PFSK-1 (cell line): ENCODE data around the gene ZNF385D.

Experiments
- FOXP2 ChIP-seq: optimal IDR thresholded peaks from 2 replicates; pipeline ENCODE3; 2011; ENCODE audit warnings: borderline replicate concordance, control low read depth, inconsistent platforms; ENCODE audit not compliant: insufficient read depth; ENCODE audit errors: extremely low read length, extremely low read depth
- POLR2AphosphoS5 ChIP-seq: IDR thresholded peaks from 2 replicates; pipeline ENCODE4 v1.6.1; 2012; ENCODE audit warnings: low read depth, mild to moderate bottlenecking, control low read depth, low read length, moderate library complexity
- REST ChIP-seq, 2 experiments: IDR thresholded peaks; 2 replicates each; pipeline versions ENCODE4 v1.6.1 to v1.8.0; 2011 to 2012; ENCODE audit warnings: low read depth in 2 of 2, low read length in 2 of 2, control low read depth in 1 of 2, inconsistent platforms in 1 of 2, mild to moderate bottlenecking in 1 of 2, moderate library complexity in 1 of 2; ENCODE audit not compliant: insufficient read depth in 1 of 2
- SIN3A ChIP-seq: IDR thresholded peaks from 2 replicates; pipeline ENCODE4 v1.6.1; 2012; ENCODE audit warnings: mild to moderate bottlenecking, low read length, moderate library complexity, borderline replicate concordance; ENCODE audit not compliant: insufficient read depth
- TAF1 ChIP-seq: IDR thresholded peaks from 2 replicates; pipeline ENCODE4 v1.6.1; 2012; ENCODE audit warnings: low read length, control low read depth, borderline replicate concordance; ENCODE audit not compliant: insufficient read depth

Gene ZNF385D

DNA sequence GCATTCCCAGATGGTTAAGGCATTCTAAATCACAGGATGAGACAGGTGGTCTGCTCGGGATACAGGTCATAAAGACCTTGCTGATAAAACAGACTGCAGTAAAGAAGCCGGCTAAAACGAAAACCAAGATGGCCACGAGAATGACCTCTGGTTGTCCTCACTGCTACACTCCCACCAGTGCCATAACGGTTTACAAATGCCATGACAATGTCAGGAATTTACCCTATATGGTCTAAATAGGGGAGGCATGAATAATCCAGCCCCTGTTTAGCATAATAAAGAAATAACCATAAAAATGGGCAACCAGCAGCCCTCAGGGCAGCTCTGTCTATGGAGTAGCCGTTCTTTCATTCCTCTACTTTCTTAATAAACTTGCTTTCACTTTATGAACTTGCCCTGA, 151.1 kb downstream of the ZNF385D start:
- TF ChIP-seq POLR2AphosphoS5 = no peak
- TF ChIP-seq REST (IDR thresholded peaks at IDR 0.05; ENCODE audit: insufficient read depth in 1 of 2, low read depth in 2 of 2, low read length in 2 of 2) = no peak
- TF ChIP-seq SIN3A = no peak
- TF ChIP-seq FOXP2 = no peak
- no peak for TF ChIP-seq TAF1

DNA sequence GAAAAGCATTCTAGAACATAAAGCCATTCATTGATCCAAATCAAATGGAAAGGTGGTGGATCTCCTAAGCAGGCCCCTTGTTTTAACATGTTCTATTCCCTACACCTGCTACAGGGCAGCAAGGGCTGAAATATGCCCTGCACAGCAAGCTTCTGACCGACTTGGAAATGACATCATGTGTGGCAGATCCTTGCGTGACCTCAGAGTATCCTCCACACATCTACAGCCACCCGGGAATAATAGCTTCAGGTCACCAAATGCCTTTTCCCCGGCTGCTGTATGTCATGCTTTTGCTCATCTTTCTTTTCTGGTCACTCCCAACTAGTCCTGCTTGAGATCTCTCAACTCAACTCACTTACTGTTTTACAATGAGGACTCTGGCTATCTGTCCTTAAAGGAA, 158.2 kb downstream of the ZNF385D start:
- no peak for TF ChIP-seq SIN3A
- TF ChIP-seq POLR2AphosphoS5 = no peak
- TF ChIP-seq FOXP2 = no peak
- TF ChIP-seq TAF1 = no peak
- no peak for TF ChIP-seq REST (IDR thresholded peaks at IDR 0.05; ENCODE audit: insufficient read depth in 1 of 2, low read depth in 2 of 2, low read length in 2 of 2)

- no peak for TF ChIP-seq TAF1
- TF ChIP-seq POLR2AphosphoS5 = no peak
- no peak for TF ChIP-seq SIN3A
- TF ChIP-seq REST (IDR thresholded peaks at IDR 0.05; ENCODE audit: insufficient read depth in 1 of 2, low read depth in 2 of 2, low read length in 2 of 2) = no peak
- no peak for TF ChIP-seq FOXP2
Measured at GRCh38 chr3:21587894-21588293, 163.1 kb downstream of the ZNF385D start.

DNA sequence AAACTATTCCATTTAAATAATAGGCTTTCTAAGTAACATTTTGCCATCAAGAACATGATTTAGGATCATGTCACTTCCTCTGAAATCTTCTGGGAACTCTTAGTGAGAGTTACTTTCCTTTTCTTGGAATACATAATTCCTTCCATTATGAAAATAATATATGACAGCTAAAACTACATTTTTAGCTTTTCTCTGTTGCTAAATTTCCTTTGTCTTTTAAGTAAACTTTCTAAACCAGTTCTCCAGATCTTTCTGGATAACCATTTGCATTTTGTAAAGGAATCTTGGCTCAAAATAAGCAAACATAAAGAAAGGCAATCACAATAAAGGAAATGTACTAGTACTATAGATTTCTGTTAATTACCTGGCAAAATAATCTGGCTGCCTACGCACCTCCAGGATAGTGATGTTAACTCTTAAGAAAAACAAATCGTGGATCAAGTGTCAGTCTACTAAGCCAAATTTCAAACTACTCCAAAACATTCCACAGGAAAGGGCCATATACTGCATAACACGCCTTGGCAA, 165.7 kb downstream of the ZNF385D start:
- TF ChIP-seq FOXP2 = no peak
- no peak for TF ChIP-seq REST (IDR thresholded peaks at IDR 0.05; ENCODE audit: insufficient read depth in 1 of 2, low read depth in 2 of 2, low read length in 2 of 2)
- no peak for TF ChIP-seq SIN3A
- no peak for TF ChIP-seq POLR2AphosphoS5
- TF ChIP-seq TAF1 = no peak

- TF ChIP-seq REST (IDR thresholded peaks at IDR 0.05; ENCODE audit: insufficient read depth in 1 of 2, low read depth in 2 of 2, low read length in 2 of 2) (no peak), TAF1 (no peak), POLR2AphosphoS5 (no peak), SIN3A (no peak), FOXP2 (no peak)
Measured at GRCh38 chr3:21573291-21573690, 177.7 kb downstream of the ZNF385D start.
